Activated T-helper 17 cell treated with anti-CD3 and anti-CD28 coated beads, Interleukin-2, amount 50 U/mL, for 72 hours (primary cell): ENCODE results near the gene GNLY. TPM values are rescaled to one million over a fixed set of nuclear protein-coding genes. Genes with fewer than 3 reads are reported as not detected.
"Not testable (repeated sequence)": the region's sequence is repeated elsewhere in the genome, so short reads cannot be mapped to it uniquely, and the experiment has no call there.

ENCODE experiments used
- ATAC-seq: fragments of 150-1000 bp; cut with Tn5 transposase; replicated peaks from 2 replicates; pipeline ENCODE4 v1.10.0; 2021; ENCODE audit warnings: mild to moderate bottlenecking, moderate library complexity
- H3K27ac Mint-ChIP-seq: one replicate; pipeline ENCODE4 v1.8.0; 2022; ENCODE audit warnings: mixed read lengths
- H3K27me3 Mint-ChIP-seq: one replicate; pipeline ENCODE4 v1.8.0; 2022; ENCODE audit warnings: mixed read lengths
- H3K36me3 Mint-ChIP-seq: one replicate; pipeline ENCODE4 v1.8.0; 2022; ENCODE audit warnings: low read depth, mild to moderate bottlenecking, mixed read lengths
- H3K4me1 Mint-ChIP-seq: one replicate; pipeline ENCODE4 v1.8.0; 2022; ENCODE audit warnings: mixed read lengths
- H3K4me3 Mint-ChIP-seq: one replicate; pipeline ENCODE4 v1.8.0; 2022; ENCODE audit warnings: mild to moderate bottlenecking, mixed read lengths
- H3K9me3 Mint-ChIP-seq: one replicate; pipeline ENCODE4 v1.8.0; 2022; ENCODE audit warnings: mixed read lengths
- total RNA-seq, 2 donors: library from RNA; stranded (reverse); gene quantifications; one replicate each; pipeline ENCODE4 v1.2.3, GENCODE V29; 2022

Gene GNLY
- total RNA-seq, 2 donors from 2014 or later: 10.6 to 32.4 TPM

GRCh38 chr2:85659324-85659981, 34.7 kb upstream of the GNLY start:
- no peak for ATAC-seq
- no peak overlapping the region for H3K4me3 Mint-ChIP-seq
- no peaks in the 10 kb centered on the region for H3K4me1 Mint-ChIP-seq
- H3K36me3 Mint-ChIP-seq: peaks cover 34% of the 10 kb centered on the region
- no peak overlapping the region for H3K27ac Mint-ChIP-seq
- H3K9me3 Mint-ChIP-seq: no peaks in the 10 kb centered on the region
- no peaks in the 10 kb centered on the region for H3K27me3 Mint-ChIP-seq

- not testable (repeated sequence) for H3K9me3 Mint-ChIP-seq, H3K4me1 Mint-ChIP-seq, ATAC-seq, H3K27ac Mint-ChIP-seq, H3K4me3 Mint-ChIP-seq, H3K27me3 Mint-ChIP-seq
- H3K36me3 Mint-ChIP-seq: peaks cover 28% of the 10 kb centered on the region
Measured at GRCh38 chr2:85660301-85660700, 33.9 kb upstream of the GNLY start.

- Mint-ChIP-seq H3K27ac (no peak overlapping the region), H3K4me3 (no peak overlapping the region), H3K36me3 (peaks cover 26% of the 10 kb centered on the region), H3K4me1 (no peaks in the 10 kb centered on the region), H3K9me3 (no peaks in the 10 kb centered on the region), H3K27me3 (no peaks in the 10 kb centered on the region)
- ATAC-seq: no peak
Measured at GRCh38 chr2:85660725-85661124, 33.4 kb upstream of the GNLY start.

- H3K36me3 Mint-ChIP-seq: peaks cover 20% of the 10 kb centered on the region
- no peaks in the 10 kb centered on the region for H3K4me1 Mint-ChIP-seq
- no peaks in the 10 kb centered on the region for H3K9me3 Mint-ChIP-seq
- ATAC-seq: no peak
- H3K4me3 Mint-ChIP-seq: no peak overlapping the region
- no peak overlapping the region for H3K27ac Mint-ChIP-seq
- no peaks in the 10 kb centered on the region for H3K27me3 Mint-ChIP-seq
Measured at GRCh38 chr2:85661139-85661858, 32.9 kb upstream of the GNLY start.

GRCh38 chr2:85662899-85663593, 31.1 kb upstream of the GNLY start:
- no peak for ATAC-seq
- H3K4me1 Mint-ChIP-seq: peaks cover 5% of the 10 kb centered on the region
- H3K9me3 Mint-ChIP-seq: no peaks in the 10 kb centered on the region
- no peak overlapping the region for H3K27ac Mint-ChIP-seq
- peaks cover 5% of the 10 kb centered on the region for H3K27me3 Mint-ChIP-seq
- peaks cover 3% of the 10 kb centered on the region for H3K36me3 Mint-ChIP-seq
- H3K4me3 Mint-ChIP-seq: no peak overlapping the region

GRCh38 chr2:85663594-85664565, 30.3 kb upstream of the GNLY start:
- Mint-ChIP-seq H3K9me3 (no peaks in the 10 kb centered on the region), H3K36me3 (no peaks in the 10 kb centered on the region), H3K4me3 (no peak overlapping the region), H3K4me1 (peaks cover 5% of the 10 kb centered on the region), H3K27ac (peak overlapping the region; percentile 74), H3K27me3 (peaks cover 5% of the 10 kb centered on the region)
- ATAC-seq: no peak

- peaks cover 5% of the 10 kb centered on the region for H3K27me3 Mint-ChIP-seq
- H3K4me1 Mint-ChIP-seq: peaks cover 5% of the 10 kb centered on the region
- H3K4me3 Mint-ChIP-seq: no peak overlapping the region
- no peak for ATAC-seq
- H3K36me3 Mint-ChIP-seq: no peaks in the 10 kb centered on the region
- no peak overlapping the region for H3K27ac Mint-ChIP-seq
- no peaks in the 10 kb centered on the region for H3K9me3 Mint-ChIP-seq
Measured at GRCh38 chr2:85665264-85665937, 28.8 kb upstream of the GNLY start.

- Mint-ChIP-seq H3K27ac (no peak overlapping the region), H3K27me3 (peaks cover 5% of the 10 kb centered on the region), H3K36me3 (no peaks in the 10 kb centered on the region), H3K4me3 (no peak overlapping the region), H3K4me1 (peaks cover 5% of the 10 kb centered on the region), H3K9me3 (no peaks in the 10 kb centered on the region)
- no peak for ATAC-seq
Measured at GRCh38 chr2:85666016-85666415, 28.1 kb upstream of the GNLY start.

- ATAC-seq: no peak
- Mint-ChIP-seq H3K4me1 (peaks cover 5% of the 10 kb centered on the region), H3K27ac (no peak overlapping the region), H3K36me3 (no peaks in the 10 kb centered on the region), H3K4me3 (no peak overlapping the region), H3K27me3 (peaks cover 5% of the 10 kb centered on the region), H3K9me3 (no peaks in the 10 kb centered on the region)
Measured at GRCh38 chr2:85666435-85667316, 27.5 kb upstream of the GNLY start.

GRCh38 chr2:85667561-85668008, 26.6 kb upstream of the GNLY start:
- H3K27ac Mint-ChIP-seq: no peak overlapping the region
- H3K4me1 Mint-ChIP-seq: peaks cover 5% of the 10 kb centered on the region
- H3K9me3 Mint-ChIP-seq: no peaks in the 10 kb centered on the region
- no peaks in the 10 kb centered on the region for H3K36me3 Mint-ChIP-seq
- no peak for ATAC-seq
- no peak overlapping the region for H3K4me3 Mint-ChIP-seq
- peaks cover 5% of the 10 kb centered on the region for H3K27me3 Mint-ChIP-seq

- no peak within 1 kb of the TSS for H3K27ac Mint-ChIP-seq
- H3K4me1 Mint-ChIP-seq: peaks cover 5% of the 10 kb centered on the region
- no peaks in the 10 kb centered on the region for H3K9me3 Mint-ChIP-seq
- peaks cover 5% of the 10 kb centered on the region for H3K27me3 Mint-ChIP-seq
- ATAC-seq: peak; percentile 38
- H3K4me3 Mint-ChIP-seq: no peak within 1 kb of the TSS
- H3K36me3 Mint-ChIP-seq: no peaks in the 10 kb centered on the region
Measured at GRCh38 chr2:85668009-85668856, 25.9 kb upstream of the GNLY start, which contains the start of gene SFTPB. TSS of gene SFTPB (minus strand) at chr2:85668199. CDS start at chr2:85668183, 16 bp downstream.

GRCh38 chr2:85668857-85669142, 25.4 kb upstream of the GNLY start:
- Mint-ChIP-seq H3K27ac (no peak overlapping the region), H3K4me1 (peaks cover 5% of the 10 kb centered on the region), H3K36me3 (no peaks in the 10 kb centered on the region), H3K9me3 (no peaks in the 10 kb centered on the region), H3K4me3 (no peak overlapping the region), H3K27me3 (peaks cover 5% of the 10 kb centered on the region)
- no peak for ATAC-seq
